Peyer's patch (tissue), 4 donors: ENCODE data around the gene KCNN3. TPM values are rescaled to one million over a fixed set of nuclear protein-coding genes. Genes with fewer than 3 reads are reported as not detected.
A peak's percentile ranks its signal among the peaks of the same experiment; 100 is the strongest.
"Not testable (repeated sequence)": the region's sequence is repeated elsewhere in the genome, so short reads cannot be mapped to it uniquely, and the experiment has no call there.

Source experiments
- DNase-seq, 3 donors: peaks; one replicate each; pipeline ENCODE4 v3.0.0-alpha.2; 2017 to 2019
- H3K27ac ChIP-seq, 4 donors: fragments of 200-600 bp; sonication (generic); one replicate each; pipeline ENCODE4 v1.5.1; 2016 to 2019
- H3K27me3 ChIP-seq, 2 donors: fragments of 200-600 bp; sonication (generic); one replicate each; pipeline ENCODE4 v1.5.1; 2019
- H3K36me3 ChIP-seq, 3 donors: fragments of 200-600 bp; sonication (generic); one replicate each; pipeline ENCODE4 v1.5.1; 2016 to 2019
- H3K4me1 ChIP-seq, 4 donors: fragments of 200-600 bp; sonication (generic); one replicate each; pipeline ENCODE4 v1.5.1; 2016 to 2019
- H3K4me3 ChIP-seq, 4 donors: fragments of 200-600 bp; sonication (generic); 1 replicate in 3 of 4; 2 replicates in 1 of 4; pipeline ENCODE4 v1.5.1; 2016 to 2019; ENCODE audit warnings: mild to moderate bottlenecking in 1 of 4
- H3K9me3 ChIP-seq, 4 donors: fragments of 200-600 bp; sonication (generic); one replicate each; pipeline ENCODE4 v1.5.1; 2016 to 2019; ENCODE audit warnings: mild to moderate bottlenecking in 1 of 4
- POLR2A ChIP-seq, 2 donors: fragments of 450-650 bp; IDR thresholded peaks; one replicate each; pipeline ENCODE4 v1.5.1; 2017; ENCODE audit warnings: antibody characterized with exemption in 2 of 2, mild to moderate bottlenecking in 2 of 2, moderate library complexity in 2 of 2
- total RNA-seq, 4 donors: library from RNA; depleted of rRNA; stranded (reverse); fragments of >200 nt; gene quantifications; one replicate each; pipeline ENCODE4 v1.1.0, GENCODE V29; 2016
- TF ChIP-seq, protein P1 (sequence below), 6 experiments: fragments of 450-650 bp in 4 of 6; fragments of 200-600 bp in 2 of 6; sonication (generic) in 1 of 6; IDR thresholded peaks; one replicate each; pipeline ENCODE4 v1.5.1; 2017 to 2019; ENCODE audit warnings: antibody characterized with exemption in 6 of 6, mild to moderate bottlenecking in 3 of 6, moderate library complexity in 1 of 6

The KCNN3 gene
- total RNA-seq, 4 donors from 2014 or later = 0.85 to 1.7 (median 1.2) TPM

DNA sequence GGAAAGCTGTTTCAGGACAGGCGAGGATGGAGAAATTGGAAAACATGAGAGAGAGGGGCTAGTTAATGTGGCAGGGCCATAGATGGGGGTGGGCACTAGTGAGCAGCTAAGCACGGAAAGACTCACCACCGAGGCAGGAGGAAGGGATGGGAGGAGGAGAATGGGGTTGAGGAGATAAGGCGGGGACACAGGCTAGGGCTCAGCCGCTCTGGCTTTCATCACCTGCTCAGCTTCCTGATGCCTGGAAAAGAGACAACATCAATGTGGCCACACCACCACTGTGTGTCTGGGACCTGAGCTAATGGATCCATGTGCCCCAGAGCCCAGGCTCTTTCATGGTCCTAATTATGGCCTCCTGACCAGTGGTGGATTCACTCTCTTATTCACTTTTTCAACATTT is 38.9 kb upstream of the KCNN3 start:
- peak in 1 of 3 donors; percentile 22 for DNase-seq
- Histone ChIP-seq H3K4me3 (no peak overlapping the region), H3K27me3 (no peaks in the 10 kb centered on the region), H3K27ac (peak overlapping the region in 2 of 4 donors; percentile 12 to 32), H3K9me3 (no peaks in the 10 kb centered on the region), H3K36me3 (no peaks in the 10 kb centered on the region), H3K4me1 (no peaks in the 10 kb centered on the region)
- TF ChIP-seq, protein P1, sequence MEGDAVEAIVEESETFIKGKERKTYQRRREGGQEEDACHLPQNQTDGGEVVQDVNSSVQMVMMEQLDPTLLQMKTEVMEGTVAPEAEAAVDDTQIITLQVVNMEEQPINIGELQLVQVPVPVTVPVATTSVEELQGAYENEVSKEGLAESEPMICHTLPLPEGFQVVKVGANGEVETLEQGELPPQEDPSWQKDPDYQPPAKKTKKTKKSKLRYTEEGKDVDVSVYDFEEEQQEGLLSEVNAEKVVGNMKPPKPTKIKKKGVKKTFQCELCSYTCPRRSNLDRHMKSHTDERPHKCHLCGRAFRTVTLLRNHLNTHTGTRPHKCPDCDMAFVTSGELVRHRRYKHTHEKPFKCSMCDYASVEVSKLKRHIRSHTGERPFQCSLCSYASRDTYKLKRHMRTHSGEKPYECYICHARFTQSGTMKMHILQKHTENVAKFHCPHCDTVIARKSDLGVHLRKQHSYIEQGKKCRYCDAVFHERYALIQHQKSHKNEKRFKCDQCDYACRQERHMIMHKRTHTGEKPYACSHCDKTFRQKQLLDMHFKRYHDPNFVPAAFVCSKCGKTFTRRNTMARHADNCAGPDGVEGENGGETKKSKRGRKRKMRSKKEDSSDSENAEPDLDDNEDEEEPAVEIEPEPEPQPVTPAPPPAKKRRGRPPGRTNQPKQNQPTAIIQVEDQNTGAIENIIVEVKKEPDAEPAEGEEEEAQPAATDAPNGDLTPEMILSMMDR (IDR thresholded peaks at IDR 0.05) = no peak
- TF ChIP-seq POLR2A (IDR thresholded peaks at IDR 0.05) = no peak

DNA sequence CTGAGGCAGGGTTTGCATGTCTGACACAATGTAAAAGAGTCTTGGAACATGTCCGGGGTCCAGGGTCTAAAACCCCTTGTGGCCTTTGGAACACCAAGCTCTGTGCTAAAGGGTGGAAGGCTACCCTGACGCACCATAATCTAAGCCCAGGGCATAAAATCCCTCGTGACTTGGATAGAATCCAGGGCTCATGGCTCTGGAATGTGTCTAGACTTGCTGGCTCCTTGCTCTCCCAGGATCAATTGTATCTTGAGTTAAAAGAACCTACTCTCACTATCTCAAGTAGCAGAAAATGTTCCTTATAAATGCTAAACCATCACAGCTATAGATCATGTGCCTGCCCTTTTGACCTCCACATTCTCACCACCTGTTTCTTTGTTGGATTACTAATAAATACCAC is 38.0 kb upstream of the KCNN3 start:
- H3K36me3 ChIP-seq, H3K4me1 ChIP-seq, H3K27me3 ChIP-seq, H3K4me3 ChIP-seq, H3K9me3 ChIP-seq: not testable (repeated sequence)
- peak overlapping the region in 2 of 4 donors; percentile 19 to 40 for H3K27ac ChIP-seq
- peak in 1 of 3 donors; percentile 57 for DNase-seq

DNA sequence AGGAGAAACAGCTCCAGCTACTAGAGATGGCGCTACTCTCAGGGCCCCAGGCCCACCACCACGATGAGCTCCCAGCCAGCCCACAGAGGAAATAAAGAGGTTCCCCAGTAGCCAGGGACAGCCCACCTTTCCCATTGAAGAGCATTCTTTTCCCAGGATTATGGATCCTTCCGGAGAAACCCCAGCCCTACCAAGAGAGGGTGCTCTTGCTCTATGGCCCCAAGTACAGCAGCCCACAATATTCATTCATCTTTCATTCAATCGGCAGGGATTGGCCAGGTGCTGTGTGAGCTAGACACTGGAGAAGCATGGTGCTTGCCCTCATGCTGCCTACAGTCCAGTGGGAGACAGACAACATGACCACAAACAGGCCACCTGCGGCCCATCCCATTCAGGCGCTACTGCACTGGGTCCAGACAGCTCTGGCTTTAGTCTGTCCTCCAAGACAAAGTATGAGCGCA is 36.6 kb upstream of the KCNN3 start:
- Histone ChIP-seq H3K36me3 (no peaks in the 10 kb centered on the region), H3K9me3 (no peaks in the 10 kb centered on the region), H3K4me1 (no peaks in the 10 kb centered on the region), H3K27ac (no peak overlapping the region), H3K4me3 (no peak overlapping the region), H3K27me3 (no peaks in the 10 kb centered on the region)
- peak in 1 of 3 donors; percentile 72 for DNase-seq
- TF ChIP-seq POLR2A (IDR thresholded peaks at IDR 0.05) = no peak
- TF ChIP-seq, protein P1 (IDR thresholded peaks at IDR 0.05) = peak in 4 of 6 experiments; percentile 40 to 84 (median 80)

DNA sequence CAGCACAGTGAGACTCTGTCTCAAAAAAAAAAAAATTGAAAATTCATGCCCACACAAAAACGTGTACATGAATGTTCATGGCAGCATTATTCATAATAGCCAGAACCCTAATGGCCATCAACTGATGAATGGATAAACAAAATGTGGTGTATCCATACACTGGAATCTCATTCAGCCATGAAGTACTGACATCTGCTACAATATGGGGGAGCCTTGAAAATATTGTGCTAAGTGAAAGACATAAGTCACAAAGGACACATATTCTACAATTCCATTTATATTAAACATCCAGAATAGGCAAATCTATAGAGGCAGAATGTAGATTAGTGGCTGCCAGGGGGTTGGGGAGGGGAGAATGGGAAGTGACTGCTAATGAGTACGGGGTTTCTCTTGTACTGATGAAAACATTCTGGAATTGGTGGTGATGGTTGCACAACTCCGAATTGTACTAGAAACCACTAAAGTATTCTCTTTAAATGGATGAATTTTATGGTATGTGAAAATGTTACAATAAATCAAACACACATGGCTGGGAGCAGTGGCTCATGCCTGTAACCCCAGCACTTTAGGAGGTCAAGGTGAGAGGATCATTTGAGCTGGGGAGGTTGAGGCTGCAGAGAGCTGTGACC is 33.0 kb upstream of the KCNN3 start:
- H3K27ac ChIP-seq = no peak overlapping the region
- DNase-seq = no peak
- no peak overlapping the region for H3K4me3 ChIP-seq
- H3K27me3 ChIP-seq = no peaks in the 10 kb centered on the region
- H3K9me3 ChIP-seq = no peaks in the 10 kb centered on the region
- H3K36me3 ChIP-seq = no peaks in the 10 kb centered on the region
- no peak for TF ChIP-seq POLR2A (IDR thresholded peaks at IDR 0.05)
- TF ChIP-seq, protein P1 (IDR thresholded peaks at IDR 0.05) = no peak
- no peaks in the 10 kb centered on the region for H3K4me1 ChIP-seq

DNA sequence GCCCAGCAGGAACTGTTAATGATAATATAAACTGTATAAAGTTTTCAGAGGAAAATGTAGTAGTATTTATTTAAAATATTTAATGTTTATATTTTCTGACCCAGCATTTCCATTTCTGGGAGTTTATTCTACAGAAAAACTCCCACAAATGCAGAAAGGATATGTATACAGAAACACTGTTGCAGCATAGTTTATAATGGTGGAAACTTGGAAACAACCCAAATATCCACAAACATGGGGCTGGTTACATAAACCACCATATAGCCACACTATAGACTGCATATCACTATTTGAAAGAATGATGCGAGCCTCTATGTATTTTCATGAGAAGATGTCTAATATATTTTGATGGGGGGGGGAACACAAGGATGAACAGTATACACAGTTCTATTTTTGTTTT is 31.5 kb upstream of the KCNN3 start:
- DNase-seq = no peak
- no peaks in the 10 kb centered on the region for H3K27me3 ChIP-seq
- H3K36me3 ChIP-seq = no peaks in the 10 kb centered on the region
- no peaks in the 10 kb centered on the region for H3K4me1 ChIP-seq
- H3K9me3 ChIP-seq = no peaks in the 10 kb centered on the region
- TF ChIP-seq, protein P1 (IDR thresholded peaks at IDR 0.05) = no peak
- H3K27ac ChIP-seq = no peak overlapping the region
- H3K4me3 ChIP-seq = no peak overlapping the region

DNA sequence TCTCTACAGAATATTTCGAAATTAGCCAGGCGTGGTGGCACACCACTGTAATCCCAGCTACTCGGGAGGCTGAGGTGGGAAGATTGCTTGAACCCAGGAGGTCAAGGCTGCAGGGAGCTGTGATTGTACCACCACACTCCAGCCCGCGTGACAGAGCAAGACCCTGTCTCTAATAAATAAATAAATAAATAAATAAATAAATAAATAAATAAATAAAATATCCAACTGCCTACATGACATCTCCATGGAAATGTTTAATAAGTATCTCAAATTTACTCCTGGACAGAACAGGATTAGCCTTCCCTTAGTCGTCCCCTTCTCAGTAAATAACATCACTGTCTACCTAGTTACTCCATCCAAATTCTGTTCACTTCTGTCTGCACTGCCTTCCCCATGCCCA is 29.0 kb upstream of the KCNN3 start:
- TF ChIP-seq POLR2A (IDR thresholded peaks at IDR 0.05) = no peak
- TF ChIP-seq, protein P1 (IDR thresholded peaks at IDR 0.05) = no peak
- Histone ChIP-seq H3K27ac (no peak overlapping the region), H3K27me3 (no peaks in the 10 kb centered on the region), H3K36me3 (no peaks in the 10 kb centered on the region), H3K4me3 (no peak overlapping the region), H3K4me1 (no peaks in the 10 kb centered on the region), H3K9me3 (no peaks in the 10 kb centered on the region)
- no peak for DNase-seq
